ENCODE results near the gene INPP5B.

DNA sequence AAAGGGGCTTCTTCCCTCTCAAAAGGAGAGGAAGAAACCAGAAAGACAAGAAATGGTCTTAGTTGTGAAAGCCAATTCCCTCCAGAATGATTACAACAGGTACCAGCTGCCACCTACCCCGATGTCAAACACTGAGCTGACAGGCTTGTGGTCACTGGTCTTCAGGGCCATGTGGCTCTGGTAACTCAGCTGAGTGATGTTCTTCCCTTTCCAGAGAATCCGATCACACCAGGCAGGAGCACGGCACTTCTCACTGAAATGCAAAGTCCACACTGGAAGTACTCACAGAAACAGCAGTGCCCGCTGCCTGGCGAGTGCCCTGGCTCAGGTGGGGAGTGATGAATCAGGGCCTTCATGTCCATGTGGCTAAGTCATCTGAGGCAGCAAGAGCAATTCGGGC, 68.8 kb downstream of the INPP5B start:
- TF ChIP-seq EP300 (IDR thresholded peaks at IDR 0.05): no peak
- TF ChIP-seq, protein P1, sequence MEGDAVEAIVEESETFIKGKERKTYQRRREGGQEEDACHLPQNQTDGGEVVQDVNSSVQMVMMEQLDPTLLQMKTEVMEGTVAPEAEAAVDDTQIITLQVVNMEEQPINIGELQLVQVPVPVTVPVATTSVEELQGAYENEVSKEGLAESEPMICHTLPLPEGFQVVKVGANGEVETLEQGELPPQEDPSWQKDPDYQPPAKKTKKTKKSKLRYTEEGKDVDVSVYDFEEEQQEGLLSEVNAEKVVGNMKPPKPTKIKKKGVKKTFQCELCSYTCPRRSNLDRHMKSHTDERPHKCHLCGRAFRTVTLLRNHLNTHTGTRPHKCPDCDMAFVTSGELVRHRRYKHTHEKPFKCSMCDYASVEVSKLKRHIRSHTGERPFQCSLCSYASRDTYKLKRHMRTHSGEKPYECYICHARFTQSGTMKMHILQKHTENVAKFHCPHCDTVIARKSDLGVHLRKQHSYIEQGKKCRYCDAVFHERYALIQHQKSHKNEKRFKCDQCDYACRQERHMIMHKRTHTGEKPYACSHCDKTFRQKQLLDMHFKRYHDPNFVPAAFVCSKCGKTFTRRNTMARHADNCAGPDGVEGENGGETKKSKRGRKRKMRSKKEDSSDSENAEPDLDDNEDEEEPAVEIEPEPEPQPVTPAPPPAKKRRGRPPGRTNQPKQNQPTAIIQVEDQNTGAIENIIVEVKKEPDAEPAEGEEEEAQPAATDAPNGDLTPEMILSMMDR (IDR thresholded peaks at IDR 0.05): no peak
- TF ChIP-seq POLR2AphosphoS5 (IDR thresholded peaks at IDR 0.05): no peak
